GM21360 (cell line): ENCODE measurements around the gene ATP8A2.
"Not testable (repeated sequence)": the region's sequence is repeated elsewhere in the genome, so short reads cannot be mapped to it uniquely, and the experiment has no call there.

Experiments
- ATAC-seq: cut with Tn5 transposase; IDR thresholded peaks from one replicate; pipeline ENCODE4 v1.9.1; 2021; ENCODE audit warnings: mild to moderate bottlenecking, moderate library complexity; ENCODE audit not compliant: unreplicated experiment

Gene ATP8A2

GRCh38 chr13:25457566-25457965 is 85.8 kb downstream of the ATP8A2 start:
- no peak for ATAC-seq

- ATAC-seq: no peak
Observed at GRCh38 chr13:25462301-25463125, 90.7 kb downstream of the ATP8A2 start.

- ATAC-seq: no peak
Observed at GRCh38 chr13:25463496-25463895, 91.7 kb downstream of the ATP8A2 start.

GRCh38 chr13:25466880-25467279 is 95.1 kb downstream of the ATP8A2 start:
- ATAC-seq: no peak

- ATAC-seq: no peak
Observed at GRCh38 chr13:25468325-25469168, 96.8 kb downstream of the ATP8A2 start.

- ATAC-seq: no peak
Observed at GRCh38 chr13:25469169-25469525, 97.4 kb downstream of the ATP8A2 start.

GRCh38 chr13:25473864-25474263 is 102.1 kb downstream of the ATP8A2 start:
- ATAC-seq: no peak

GRCh38 chr13:25478186-25478585 is 106.4 kb downstream of the ATP8A2 start:
- ATAC-seq: no peak

GRCh38 chr13:25489238-25489637 is 117.5 kb downstream of the ATP8A2 start:
- ATAC-seq: no peak

- no peak for ATAC-seq
Observed at GRCh38 chr13:25490236-25490635, 118.5 kb downstream of the ATP8A2 start.

- ATAC-seq: no peak
Observed at GRCh38 chr13:25493931-25494640, 122.3 kb downstream of the ATP8A2 start.

- no peak for ATAC-seq
Observed at GRCh38 chr13:25494698-25495411, 123.1 kb downstream of the ATP8A2 start.

GRCh38 chr13:25501231-25501630 is 129.5 kb downstream of the ATP8A2 start:
- no peak for ATAC-seq

GRCh38 chr13:25502031-25502430 is 130.3 kb downstream of the ATP8A2 start:
- ATAC-seq: no peak

- no peak for ATAC-seq
Observed at GRCh38 chr13:25502551-25502950, 130.8 kb downstream of the ATP8A2 start.

- no peak for ATAC-seq
Observed at GRCh38 chr13:25503856-25504255, 132.1 kb downstream of the ATP8A2 start.

- no peak for ATAC-seq
Observed at GRCh38 chr13:25507841-25508240, 136.1 kb downstream of the ATP8A2 start.

GRCh38 chr13:25513060-25513459 is 141.3 kb downstream of the ATP8A2 start:
- ATAC-seq: not testable (repeated sequence)

GRCh38 chr13:25518441-25518840 is 146.7 kb downstream of the ATP8A2 start:
- ATAC-seq: no peak

GRCh38 chr13:25525884-25526283 is 154.1 kb downstream of the ATP8A2 start:
- no peak for ATAC-seq

GRCh38 chr13:25528266-25528665 is 156.5 kb downstream of the ATP8A2 start:
- no peak for ATAC-seq
